Endothelial cell of umbilical vein (primary cell): ENCODE measurements around the gene PKNOX2.

Experiments
- CTCF ChIP-seq, 2 donors: IDR thresholded peaks; 1 replicate in 1 of 2; 2 replicates in 1 of 2; pipeline ENCODE4 v1.5.1; 2011; ENCODE audit warnings: low read length in 2 of 2, mild to moderate bottlenecking in 2 of 2, moderate library complexity in 2 of 2, control low read depth in 1 of 2, inconsistent platforms in 1 of 2, low read depth in 1 of 2; ENCODE audit not compliant: insufficient read depth in 1 of 2; ENCODE audit errors: extremely low read depth in 1 of 2
- EZH2 ChIP-seq: IDR thresholded peaks from 2 replicates; pipeline ENCODE4 v1.6.1; 2012; ENCODE audit warnings: borderline replicate concordance, low read depth, mild to moderate bottlenecking, moderate library complexity, low read length, inconsistent platforms; ENCODE audit not compliant: severe bottlenecking
- FOS ChIP-seq: IDR thresholded peaks from 2 replicates; pipeline ENCODE4 v1.6.1; 2011; ENCODE audit warnings: mild to moderate bottlenecking, low read length, moderate library complexity, borderline replicate concordance; ENCODE audit not compliant: insufficient read depth
- GATA2 ChIP-seq: IDR thresholded peaks from 2 replicates; pipeline ENCODE4 v1.7.0; 2011; ENCODE audit warnings: low read depth, mild to moderate bottlenecking, moderate library complexity, mixed read lengths, low read length; ENCODE audit not compliant: insufficient read length, insufficient read depth
- JUN ChIP-seq: IDR thresholded peaks from 2 replicates; pipeline ENCODE4 v1.6.1; 2011; ENCODE audit warnings: borderline replicate concordance, low read depth; ENCODE audit not compliant: insufficient read length, insufficient read depth
- MYC ChIP-seq: IDR thresholded peaks from one replicate; pipeline ENCODE4 v1.6.1; 2011; ENCODE audit warnings: mild to moderate bottlenecking, low read depth, low read length
- POLR2A ChIP-seq: IDR thresholded peaks from 2 replicates; pipeline ENCODE4 v1.6.1; 2012; ENCODE audit warnings: low read depth, mild to moderate bottlenecking, control low read depth, low read length
- POLR2AphosphoS5 ChIP-seq: IDR thresholded peaks from 2 replicates; pipeline ENCODE4 v1.6.1; 2012; ENCODE audit warnings: low read depth, mild to moderate bottlenecking, control low read depth, low read length, moderate library complexity; ENCODE audit not compliant: insufficient read depth
- TF ChIP-seq, protein P1 (sequence below): IDR thresholded peaks from 2 replicates; pipeline ENCODE4 v1.6.1; 2011; ENCODE audit not compliant: insufficient read depth, insufficient read length

DNA sequence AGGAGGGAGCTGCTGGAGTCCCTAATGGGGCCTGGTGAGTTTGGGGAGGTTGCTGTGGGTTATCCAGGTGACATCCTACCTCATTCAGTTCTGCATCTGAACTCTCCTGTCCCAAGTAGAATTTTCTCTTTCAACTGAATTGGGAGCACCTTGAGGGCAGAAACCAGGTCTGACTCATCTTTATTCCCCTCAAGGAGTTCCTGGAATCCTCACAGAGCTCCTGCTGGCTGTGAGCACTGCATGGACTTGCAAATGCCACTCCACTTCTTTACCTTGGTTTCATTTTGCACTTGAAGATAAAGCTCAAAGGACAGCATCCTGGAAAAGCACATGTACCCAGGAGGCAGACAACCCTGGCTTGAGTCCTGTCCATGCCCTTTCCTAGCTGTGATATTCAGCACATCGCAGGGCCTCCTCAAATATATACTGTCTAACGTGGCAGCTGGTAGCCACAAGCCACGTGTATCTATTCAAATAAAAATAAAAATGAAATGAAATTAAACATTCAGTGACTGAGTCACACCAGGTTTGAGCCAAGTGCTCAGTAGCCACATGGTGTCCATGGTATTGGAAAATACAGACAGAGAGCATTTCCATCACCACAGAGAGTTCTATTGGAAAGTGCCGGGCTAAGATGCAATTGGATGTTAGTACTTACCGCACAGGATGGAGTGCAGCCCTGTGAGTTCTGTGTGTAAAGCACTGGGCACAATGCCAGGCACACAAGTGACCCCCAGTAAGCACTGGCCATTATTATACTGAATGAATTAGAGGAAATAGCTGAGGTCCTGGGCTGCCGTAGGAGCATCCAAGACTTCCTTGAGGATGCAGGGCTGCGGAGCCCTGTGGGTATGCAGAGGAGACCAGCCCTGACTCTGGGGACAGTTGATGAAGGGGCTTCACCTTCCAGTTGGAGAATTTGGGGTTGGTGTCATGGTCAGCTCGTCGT lies 149.0 kb downstream of the PKNOX2 start:
- no peak for TF ChIP-seq POLR2AphosphoS5
- TF ChIP-seq CTCF (IDR thresholded peaks at IDR 0.05; ENCODE audit: extremely low read depth in 1 of 2, insufficient read depth in 1 of 2, low read depth in 1 of 2, low read length in 2 of 2) = no peak
- no peak for TF ChIP-seq POLR2A
- no peak for TF ChIP-seq EZH2
- no peak for TF ChIP-seq MYC
- no peak for TF ChIP-seq GATA2
- TF ChIP-seq, protein P1, sequence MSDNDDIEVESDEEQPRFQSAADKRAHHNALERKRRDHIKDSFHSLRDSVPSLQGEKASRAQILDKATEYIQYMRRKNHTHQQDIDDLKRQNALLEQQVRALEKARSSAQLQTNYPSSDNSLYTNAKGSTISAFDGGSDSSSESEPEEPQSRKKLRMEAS = no peak
- no peak for TF ChIP-seq JUN
- no peak for TF ChIP-seq FOS
